HG02943 (cell line): ENCODE measurements around the gene ANGPTL2.

Experiments used
- ATAC-seq: cut with Tn5 transposase; IDR thresholded peaks from one replicate; pipeline ENCODE4 v1.9.1; 2021; ENCODE audit warnings: mild to moderate bottlenecking, low read depth, moderate library complexity; ENCODE audit not compliant: unreplicated experiment

Gene ANGPTL2

GRCh38 chr9:127099664-127100063 is 22.8 kb downstream of the ANGPTL2 start:
- ATAC-seq: no peak

GRCh38 chr9:127098916-127099553 is 23.4 kb downstream of the ANGPTL2 start:
- no peak for ATAC-seq

GRCh38 chr9:127097683-127098082 is 24.8 kb downstream of the ANGPTL2 start:
- ATAC-seq: no peak

GRCh38 chr9:127096208-127096607 is 26.2 kb downstream of the ANGPTL2 start:
- ATAC-seq: no peak

GRCh38 chr9:127095411-127095810 is 27.0 kb downstream of the ANGPTL2 start:
- ATAC-seq: no peak

- ATAC-seq: no peak
Observed at GRCh38 chr9:127093319-127094020, 29.0 kb downstream of the ANGPTL2 start.

GRCh38 chr9:127092041-127092608 is 30.3 kb downstream of the ANGPTL2 start:
- ATAC-seq: no peak

- no peak for ATAC-seq
Observed at GRCh38 chr9:127091526-127091925, 30.9 kb downstream of the ANGPTL2 start.

- no peak for ATAC-seq
Observed at GRCh38 chr9:127090341-127090985, 32.0 kb downstream of the ANGPTL2 start.

- ATAC-seq: no peak
Observed at GRCh38 chr9:127089631-127090081, 32.8 kb downstream of the ANGPTL2 start.

- no peak for ATAC-seq
Observed at GRCh38 chr9:127088724-127089615, 33.5 kb downstream of the ANGPTL2 start.

GRCh38 chr9:127087836-127088235 is 34.6 kb downstream of the ANGPTL2 start:
- no peak for ATAC-seq

- ATAC-seq: no peak
Observed at GRCh38 chr9:127087411-127087810, 35.0 kb downstream of the ANGPTL2 start.

GRCh38 chr9:127086771-127087170 is 35.7 kb downstream of the ANGPTL2 start:
- ATAC-seq: no peak

- no peak for ATAC-seq
Observed at GRCh38 chr9:127085186-127085585, 37.2 kb downstream of the ANGPTL2 start.

- no peak for ATAC-seq
Observed at GRCh38 chr9:127084076-127085039, 38.1 kb downstream of the ANGPTL2 start.

GRCh38 chr9:127083138-127083980 is 39.1 kb downstream of the ANGPTL2 start:
- no peak for ATAC-seq
